Bone marrow (tissue), 2 donors: ENCODE data around the gene KHDC4.

Experiments used
- DNase-seq, 2 donors: peaks; one replicate each; lab custom pipeline; 2025; lab: John Stamatoyannopoulos, UW

The KHDC4 gene

GRCh38 chr1:155934097-155934935 lies at the start of gene KHDC4:
Gene KHDC4, minus strand, starts transcription at chr1:155934413. Its CDS starts 40 bp downstream, at chr1:155934373.
- peak; percentile 71 to 100 for DNase-seq

DNA sequence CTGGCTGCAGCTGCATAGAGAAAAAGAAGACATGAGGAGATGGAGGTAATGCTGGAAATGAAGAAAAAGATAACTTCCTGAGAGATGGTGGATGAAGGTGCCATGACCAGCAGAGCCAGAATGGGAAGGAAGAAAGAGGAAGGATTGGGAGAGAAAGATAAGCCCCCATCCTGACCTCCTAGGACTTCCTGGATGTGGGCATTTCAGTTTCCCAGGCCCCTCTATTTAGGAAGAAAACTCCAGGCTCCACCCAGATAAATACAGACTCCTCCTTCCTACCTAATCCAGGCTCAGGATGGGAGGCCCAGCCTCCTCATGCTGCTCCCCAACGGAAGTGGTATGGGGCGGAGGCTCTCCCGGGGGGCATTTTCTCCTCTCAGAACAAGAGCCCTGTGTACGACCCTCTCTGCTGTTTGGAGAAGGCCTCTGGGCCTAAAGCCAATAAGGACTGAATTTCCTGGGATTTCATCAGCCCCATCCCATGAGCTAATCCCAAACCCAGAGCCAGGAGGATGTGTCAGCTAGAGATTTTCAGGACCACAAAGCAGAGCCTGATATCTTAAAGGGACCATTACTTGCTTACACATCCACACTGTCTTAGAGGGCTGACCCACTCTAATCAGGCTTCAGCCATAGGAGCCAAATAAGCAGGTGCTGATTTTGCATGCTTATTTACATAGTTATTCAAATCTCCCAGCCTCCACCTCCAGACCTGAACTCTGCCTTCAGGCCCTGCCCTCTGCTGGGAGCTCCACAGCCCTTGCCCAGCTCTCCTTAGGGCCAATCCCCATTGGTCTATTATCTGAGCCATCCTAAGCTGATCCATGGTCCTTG lies 49.2 kb upstream of the KHDC4 start:
- no peak for DNase-seq

DNA sequence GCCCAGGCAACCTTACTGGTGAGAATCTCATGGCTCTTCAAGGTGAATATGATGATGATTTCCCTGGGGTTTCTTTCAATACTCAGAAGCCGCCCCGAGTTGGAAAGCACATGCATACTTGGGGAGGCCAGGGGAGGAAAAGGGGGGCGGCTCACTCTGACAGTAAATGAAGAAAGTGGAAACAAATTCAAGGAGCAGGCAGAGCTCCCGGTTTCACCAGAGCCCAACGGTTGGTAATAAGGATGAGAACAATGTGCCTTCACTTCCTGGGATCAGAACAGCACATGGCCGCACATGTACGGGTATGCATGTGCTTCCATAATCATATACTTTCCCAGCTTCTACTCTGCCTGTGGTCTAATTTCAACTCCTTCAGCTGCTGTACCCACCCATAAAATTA lies 47.9 kb upstream of the KHDC4 start:
- no peak for DNase-seq

DNA sequence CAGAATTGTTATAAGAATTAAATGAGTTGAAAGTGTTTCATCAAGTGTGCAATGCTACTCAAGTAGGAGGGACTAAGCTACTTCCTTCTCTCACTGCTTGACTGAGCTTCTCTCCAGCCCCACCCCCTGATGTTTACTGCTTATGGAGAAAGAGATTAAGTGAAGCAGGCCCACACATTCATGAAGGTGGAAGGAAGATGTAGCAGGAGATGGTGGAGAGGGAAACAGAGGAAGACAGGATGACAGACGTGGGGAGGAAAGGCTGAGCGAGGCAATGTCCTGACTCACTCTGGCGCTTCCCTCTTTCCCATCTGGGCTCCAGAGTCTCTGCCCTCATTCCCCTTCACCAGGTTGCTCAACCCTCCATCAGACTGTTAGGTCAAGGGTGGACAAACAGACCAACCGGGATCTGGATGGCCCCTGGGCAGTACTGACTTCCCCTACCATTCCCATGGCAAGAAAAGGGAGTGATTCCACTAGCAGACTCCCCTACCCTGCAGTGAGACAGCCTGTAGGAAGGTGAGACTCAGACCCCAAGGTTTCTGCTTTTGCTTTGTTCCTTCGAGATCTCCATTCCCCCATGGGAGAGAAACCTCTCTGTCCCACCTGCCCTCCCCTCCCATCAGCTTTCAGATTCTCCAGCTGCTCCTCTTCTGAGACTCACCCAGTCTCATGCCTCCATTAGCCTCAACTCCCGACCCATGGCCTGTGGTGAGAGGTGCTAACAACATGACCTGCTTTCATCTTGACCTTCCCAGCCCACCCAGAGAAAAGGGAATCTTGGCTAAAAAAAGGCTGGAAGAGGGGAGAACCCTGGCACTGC lies 47.3 kb upstream of the KHDC4 start:
- peak in 1 of 2 donors; percentile 40 for DNase-seq

- no peak for DNase-seq
These were observed 45.6 kb upstream of the KHDC4 start for GRCh38 chr1:155979597-155980343.

DNA sequence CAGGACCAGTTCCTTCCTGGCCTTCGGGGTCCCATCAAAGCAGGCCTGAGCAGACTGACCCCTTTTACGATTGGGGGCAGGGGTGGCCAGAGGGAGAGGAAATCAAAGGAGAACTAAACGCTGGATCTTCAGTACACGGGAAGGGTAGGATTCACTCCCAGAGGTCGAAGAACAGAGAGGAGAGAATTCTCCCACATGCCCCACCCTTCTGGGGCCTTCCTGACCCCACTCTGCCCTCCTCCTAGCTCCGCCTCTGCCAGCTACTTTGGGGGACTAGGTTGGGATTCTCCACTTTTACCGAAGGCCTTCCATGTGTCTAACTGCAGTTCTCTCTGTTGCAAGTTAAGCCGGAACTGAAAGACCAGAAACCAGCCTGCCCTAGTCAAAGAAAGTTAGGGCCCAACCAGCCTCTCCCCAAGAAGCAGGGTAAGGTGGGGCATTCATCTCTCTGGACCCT lies 44.8 kb upstream of the KHDC4 start:
- DNase-seq: no peak

DNA sequence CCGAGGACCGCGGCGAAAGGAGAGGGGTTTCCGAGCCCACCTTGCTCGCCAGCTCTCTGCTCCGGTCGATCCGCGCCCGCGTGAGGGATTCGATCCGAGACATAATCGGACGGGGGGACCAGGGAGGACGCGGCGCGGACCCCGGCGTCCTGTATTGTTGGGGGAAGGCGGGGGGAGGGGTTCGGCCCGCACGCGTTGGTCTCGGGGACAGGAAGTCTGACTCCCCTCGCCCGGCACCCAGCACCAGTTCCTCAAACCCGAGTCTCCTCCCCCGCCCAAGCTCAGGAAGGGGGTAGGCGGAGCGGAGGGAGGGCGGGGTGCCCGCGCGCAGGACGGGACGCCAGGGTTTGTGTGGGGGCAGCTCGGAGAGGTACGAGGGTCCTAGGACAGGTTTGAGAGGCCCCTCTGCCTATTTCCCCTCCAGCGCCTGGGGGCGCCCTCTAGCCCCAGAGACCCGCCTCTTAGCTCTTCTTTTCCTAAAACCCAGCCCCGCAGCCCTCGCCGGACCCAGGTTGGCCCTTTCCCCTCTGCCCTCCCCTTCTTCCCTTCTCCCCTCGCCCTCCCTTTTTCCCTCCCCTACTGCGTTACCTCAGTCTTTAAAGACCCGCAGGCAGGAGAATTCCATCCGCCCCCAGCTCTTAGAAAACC lies 44.2 kb upstream of the KHDC4 start, which contains the start of gene ARHGEF2:
ARHGEF2 (minus strand) TSS at position 223 of the 648 bp plus-strand sequence; CDS start at position 103, 120 bp downstream.
- peak; percentile 42 to 89 for DNase-seq

DNA sequence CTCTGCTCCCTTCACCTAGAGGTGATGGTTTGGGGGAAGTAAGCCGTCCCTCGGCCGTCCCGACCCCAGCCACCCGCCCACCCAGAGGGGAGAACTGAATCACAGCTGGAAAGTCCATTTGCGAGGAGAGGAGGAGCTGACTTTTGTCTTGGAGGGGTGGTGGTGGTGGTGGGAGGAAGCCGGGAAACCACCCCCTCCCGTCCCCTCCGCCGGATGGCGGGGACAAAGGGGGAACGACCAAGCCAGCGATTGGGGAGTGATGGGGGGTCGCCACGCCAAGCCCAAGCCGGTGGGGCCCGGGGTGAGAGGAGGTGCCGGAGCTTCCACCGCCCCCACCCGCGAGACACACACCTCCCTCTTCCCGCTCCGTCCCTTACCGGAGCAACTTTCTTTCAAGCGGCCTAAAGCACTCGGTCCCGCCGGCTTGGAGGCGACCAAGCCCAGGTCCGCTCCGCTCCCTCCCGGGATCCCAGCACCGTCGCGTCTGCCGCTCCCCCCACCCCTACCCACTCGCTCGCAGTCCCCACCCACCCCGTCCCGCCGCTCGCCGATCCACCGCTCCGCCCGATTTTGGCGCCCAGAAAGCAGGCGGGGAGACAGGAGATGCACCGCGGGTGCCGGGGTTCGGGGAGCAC lies 43.6 kb upstream of the KHDC4 start:
- no peak for DNase-seq

DNA sequence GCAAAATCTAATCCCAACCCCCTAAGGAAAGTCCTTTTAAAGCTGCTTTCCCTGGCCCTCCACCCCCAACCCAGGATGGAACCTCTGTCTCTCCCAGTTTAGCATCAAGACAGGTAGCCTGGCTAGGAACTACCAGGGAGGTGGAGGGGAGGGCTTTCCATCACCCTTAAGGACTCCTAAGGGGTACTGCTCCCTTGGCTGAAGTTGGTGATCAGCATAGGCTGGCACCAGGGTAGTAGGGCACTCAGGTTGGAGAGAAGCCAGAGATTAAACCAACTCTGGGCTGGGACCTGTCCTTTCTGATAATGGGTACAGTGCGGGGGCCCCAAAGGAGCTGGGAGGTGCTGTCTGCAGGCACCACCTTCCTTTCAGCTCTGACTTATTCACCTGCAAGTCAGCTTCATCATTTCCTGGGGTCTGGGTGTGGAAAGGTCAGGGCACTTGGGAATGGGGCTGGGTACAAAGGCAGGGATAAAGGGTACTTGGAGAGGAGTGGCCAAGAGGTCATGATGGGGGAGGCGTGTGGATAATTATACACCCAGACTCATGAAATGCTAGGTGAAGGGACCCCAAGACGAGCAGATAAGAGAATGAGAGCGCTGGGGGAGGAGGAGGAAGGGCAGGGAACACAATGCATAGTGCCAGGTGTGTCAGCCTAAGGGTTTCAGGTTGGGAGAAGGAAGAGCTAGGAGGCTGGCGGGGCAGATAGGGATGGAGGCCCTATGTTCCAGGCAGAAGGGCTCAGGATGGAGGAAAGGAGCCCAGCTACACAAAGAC lies 42.9 kb upstream of the KHDC4 start:
- DNase-seq: no peak

DNA sequence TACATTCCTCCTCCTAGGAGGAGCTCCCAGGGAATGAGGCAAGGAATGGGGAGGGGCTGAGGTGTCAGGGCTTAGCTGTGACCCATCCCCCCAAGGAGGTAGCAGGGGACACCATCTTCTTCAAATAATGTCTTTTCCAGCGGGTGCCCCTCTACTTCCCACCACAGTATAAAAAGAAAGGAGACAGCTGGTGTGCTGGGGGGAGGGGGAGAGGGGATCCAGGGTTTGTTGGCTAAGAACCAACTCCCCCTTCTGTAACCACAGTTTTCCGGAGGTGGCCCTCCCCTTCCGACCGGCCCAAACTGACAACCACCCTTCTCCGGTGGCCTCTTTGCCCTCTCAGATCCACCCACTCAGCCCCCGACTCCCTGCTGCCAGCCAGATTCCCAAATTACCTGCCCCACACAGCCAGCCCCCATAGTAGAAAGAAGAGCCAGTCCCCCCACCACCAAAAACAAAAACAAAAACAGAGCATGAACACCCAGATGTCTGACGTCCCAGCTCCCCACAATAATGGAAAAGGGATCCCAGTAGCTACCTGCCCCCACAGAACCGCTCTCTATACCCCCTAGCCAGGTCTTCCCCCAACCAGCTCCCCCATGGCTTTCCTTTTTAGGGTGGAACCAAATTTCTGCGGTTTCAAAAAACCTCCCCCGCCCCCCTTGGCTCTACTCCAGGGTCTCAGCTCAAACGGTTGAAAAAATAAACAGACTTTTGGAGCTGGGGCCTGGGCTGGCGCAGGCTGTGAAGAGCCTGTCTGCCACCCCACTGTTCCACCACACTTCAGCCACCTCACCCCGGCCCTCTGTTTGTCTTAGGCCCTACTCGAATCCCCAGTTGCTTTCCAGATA lies 42.1 kb upstream of the KHDC4 start:
- peak in 1 of 2 donors; percentile 91 for DNase-seq

DNA sequence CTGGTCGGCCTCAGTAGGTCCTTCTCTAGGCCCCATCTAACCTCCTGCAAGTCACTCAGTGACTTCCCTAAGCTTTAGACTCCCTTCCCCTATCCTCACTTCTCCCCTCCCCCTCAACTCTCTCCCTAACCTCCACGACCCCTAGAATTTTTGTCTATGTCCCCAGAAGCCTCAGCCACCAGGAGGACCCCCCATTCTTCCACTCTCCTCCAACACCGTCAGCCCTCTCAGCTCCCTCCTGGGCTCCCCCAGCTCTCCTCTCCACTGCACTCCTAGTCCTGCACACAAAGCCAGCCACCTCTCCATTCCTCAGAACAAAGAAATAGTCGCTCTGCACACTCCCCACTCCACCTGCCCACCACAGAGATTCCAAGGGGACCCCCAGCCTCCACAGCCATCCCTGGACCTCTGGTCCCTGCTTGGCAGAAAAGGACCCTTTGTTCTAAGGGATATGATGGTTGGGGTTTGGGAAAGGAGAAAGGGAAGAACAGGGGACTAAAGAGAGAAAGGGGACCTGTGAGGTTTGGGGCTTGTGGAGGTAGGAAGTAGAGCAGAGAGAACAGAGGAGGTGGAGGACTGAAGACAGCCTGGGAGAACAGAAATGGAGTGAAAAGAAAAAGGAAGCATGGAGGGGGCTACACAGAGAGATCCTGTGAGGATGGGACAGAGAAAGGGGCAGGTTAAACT lies 41.3 kb upstream of the KHDC4 start:
- no peak for DNase-seq

GRCh38 chr1:155974208-155975115 lies 40.2 kb upstream of the KHDC4 start:
- no peak for DNase-seq

- DNase-seq: no peak
These were observed 39.5 kb upstream of the KHDC4 start for GRCh38 chr1:155973723-155974122.

GRCh38 chr1:155971910-155972809 lies 37.9 kb upstream of the KHDC4 start:
- DNase-seq: no peak

GRCh38 chr1:155970531-155971167 lies 36.4 kb upstream of the KHDC4 start:
- peak; percentile 59 to 96 for DNase-seq
